H9 (cell line): ENCODE data around the gene COMMD1. TPM values are rescaled to one million over a fixed set of nuclear protein-coding genes. Genes with fewer than 3 reads are reported as not detected.
"Not testable (repeated sequence)": the region's sequence is repeated elsewhere in the genome, so short reads cannot be mapped to it uniquely, and the experiment has no call there.

Experiments used
- DNase-seq: peaks from one replicate; pipeline ENCODE4 v3.0.0-alpha.2; 2017
- H2AFZ ChIP-seq: one replicate; pipeline ENCODE4 v1.6.1; 2013; ENCODE audit warnings: mild to moderate bottlenecking, low read length, control low read depth, moderate library complexity
- H2AK5ac ChIP-seq: 2 replicates; pipeline ENCODE4 v1.6.1; 2013; ENCODE audit warnings: low read length, control low read depth, mixed read lengths; ENCODE audit not compliant: insufficient read length
- H2BK120ac ChIP-seq: one replicate; pipeline ENCODE4 v1.6.1; 2013; ENCODE audit warnings: low read depth, mild to moderate bottlenecking, low read length, control low read depth, inconsistent platforms; ENCODE audit not compliant: poor library complexity, severe bottlenecking
- H2BK12ac ChIP-seq: 2 replicates; pipeline ENCODE4 v1.6.1; 2013; ENCODE audit warnings: low read length, control low read depth, mixed read lengths, low read depth; ENCODE audit not compliant: insufficient read length
- H2BK15ac ChIP-seq: 2 replicates; pipeline ENCODE4 v1.6.1; 2013; ENCODE audit warnings: low read depth, low read length, control low read depth
- H2BK20ac ChIP-seq: one replicate; pipeline ENCODE4 v1.6.1; 2013; ENCODE audit warnings: low read depth, mild to moderate bottlenecking, low read length, control low read depth, inconsistent platforms; ENCODE audit not compliant: poor library complexity, severe bottlenecking
- H2BK5ac ChIP-seq: 2 replicates; pipeline ENCODE4 v1.6.1; 2013; ENCODE audit warnings: low read length, control low read depth, mixed read lengths; ENCODE audit not compliant: insufficient read length
- H3K14ac ChIP-seq: 2 replicates; pipeline ENCODE4 v1.6.1; 2013; ENCODE audit warnings: low read length, control low read depth; ENCODE audit not compliant: insufficient read depth
- H3K18ac ChIP-seq: 2 replicates; pipeline ENCODE4 v1.6.1; 2013; ENCODE audit warnings: low read depth, mild to moderate bottlenecking, mixed read lengths, low read length, control low read depth; ENCODE audit not compliant: insufficient read length
- H3K23ac ChIP-seq: 2 replicates; pipeline ENCODE4 v1.6.1; 2013; ENCODE audit warnings: low read length, control low read depth, mixed read lengths, low read depth; ENCODE audit not compliant: insufficient read length
- H3K23me2 ChIP-seq: 2 replicates; pipeline ENCODE4 v1.6.1; 2013; ENCODE audit warnings: low read depth, mild to moderate bottlenecking, mixed read lengths, low read length, control low read depth; ENCODE audit not compliant: insufficient read length, poor library complexity, severe bottlenecking
- H3K27ac ChIP-seq: 2 replicates; pipeline ENCODE4 v1.5.1; 2013; ENCODE audit warnings: low read length, control low read depth, mixed read lengths, low read depth; ENCODE audit not compliant: insufficient read length
- H3K27me3 ChIP-seq: 2 replicates; pipeline ENCODE4 v1.6.1; 2013; ENCODE audit warnings: low read length, control low read depth, inconsistent platforms; ENCODE audit not compliant: insufficient read depth
- H3K4ac ChIP-seq: 2 replicates; pipeline ENCODE4 v1.6.1; 2013; ENCODE audit warnings: low read depth, mild to moderate bottlenecking, control low read depth, inconsistent platforms, low read length, moderate library complexity
- H3K4me1 ChIP-seq: 2 replicates; pipeline ENCODE4 v1.6.1; 2013; ENCODE audit warnings: low read length, control low read depth, inconsistent platforms; ENCODE audit not compliant: insufficient read depth
- H3K4me2 ChIP-seq: 2 replicates; pipeline ENCODE4 v1.6.1; 2013; ENCODE audit warnings: low read length, control low read depth, mixed read lengths; ENCODE audit not compliant: insufficient read length, insufficient read depth
- H3K56ac ChIP-seq: 2 replicates; pipeline ENCODE4 v1.6.1; 2013; ENCODE audit warnings: low read depth, mild to moderate bottlenecking, mixed read lengths, low read length, control low read depth; ENCODE audit not compliant: insufficient read length
- H3K79me1 ChIP-seq: 2 replicates; pipeline ENCODE4 v1.6.1; 2013; ENCODE audit warnings: low read depth, mild to moderate bottlenecking, moderate library complexity, low read length, control low read depth, inconsistent platforms; ENCODE audit not compliant: insufficient read depth, poor library complexity, severe bottlenecking
- H3K79me2 ChIP-seq: 2 replicates; pipeline ENCODE4 v1.6.1; 2013; ENCODE audit warnings: low read length, control low read depth, inconsistent platforms; ENCODE audit not compliant: insufficient read depth
- H3K9ac ChIP-seq: 2 replicates; pipeline ENCODE4 v1.6.1; 2013; ENCODE audit warnings: low read length, control low read depth, mixed read lengths; ENCODE audit not compliant: insufficient read length; ENCODE audit errors: extremely low read depth
- H3K9me3 ChIP-seq: one replicate; pipeline ENCODE4 v1.6.1; 2013; ENCODE audit warnings: low read depth, low read length, inconsistent platforms; ENCODE audit not compliant: control insufficient read depth
- H3T11ph ChIP-seq: one replicate; pipeline ENCODE4 v1.6.1; 2013; ENCODE audit warnings: mild to moderate bottlenecking, low read length, control low read depth, inconsistent platforms
- H4K20me1 ChIP-seq: one replicate; pipeline ENCODE4 v1.6.1; 2013; ENCODE audit not compliant: control insufficient read depth, insufficient read length, insufficient read depth
- H4K5ac ChIP-seq: 2 replicates; pipeline ENCODE4 v1.6.1; 2013; ENCODE audit warnings: low read depth, mild to moderate bottlenecking, mixed read lengths, low read length, control low read depth; ENCODE audit not compliant: insufficient read length
- H4K8ac ChIP-seq: replicated peaks from 2 replicates; pipeline ENCODE4 v1.6.1; 2013; ENCODE audit warnings: low read length, control low read depth, mixed read lengths, low read depth; ENCODE audit not compliant: insufficient read length
- H4K91ac ChIP-seq: 2 replicates; pipeline ENCODE4 v1.6.1; 2013; ENCODE audit warnings: low read depth, mild to moderate bottlenecking, moderate library complexity, mixed read lengths, low read length, control low read depth; ENCODE audit not compliant: insufficient read length
- H3K27ac Mint-ChIP-seq, 3 experiments: 2 replicates in 2 of 3; 3 replicates in 1 of 3; pipeline ENCODE4 v1.8.0; 2020 to 2021; ENCODE audit warnings: mixed read lengths in 3 of 3, mild to moderate bottlenecking in 1 of 3, moderate library complexity in 1 of 3
- H3K27me3 Mint-ChIP-seq: 2 replicates; pipeline ENCODE4 v1.8.0; 2021; ENCODE audit warnings: low read depth, mild to moderate bottlenecking, moderate library complexity, mixed read lengths
- H3K36me3 Mint-ChIP-seq, 3 experiments: 2 replicates in 2 of 3; 3 replicates in 1 of 3; pipeline ENCODE4 v1.8.0; 2020 to 2021; ENCODE audit warnings: low read depth in 3 of 3, mixed read lengths in 3 of 3; ENCODE audit not compliant: insufficient read depth in 1 of 3
- H3K4me1 Mint-ChIP-seq, 2 experiments: 2 replicates each; pipeline ENCODE4 v1.8.0; 2020; ENCODE audit warnings: mixed read lengths in 2 of 2
- H3K4me3 Mint-ChIP-seq, 2 experiments: 2 replicates in 1 of 2; 3 replicates in 1 of 2; pipeline ENCODE4 v1.8.0; 2020 to 2021; ENCODE audit warnings: mild to moderate bottlenecking in 2 of 2, mixed read lengths in 2 of 2, moderate library complexity in 1 of 2
- H3K9me3 Mint-ChIP-seq, 2 experiments: 2 replicates in 1 of 2; 3 replicates in 1 of 2; pipeline ENCODE4 v1.8.0; 2020; ENCODE audit warnings: mild to moderate bottlenecking in 2 of 2, mixed read lengths in 2 of 2, moderate library complexity in 1 of 2
- WGBS: extraction: QIAGEN DNeasy Blood & Tissue Kit; methylation state at CpG from one replicate; pipeline ENCODE4 v1.1.7; 2013; ENCODE audit warnings: missing lambda C conversion rate, low lambda C conversion rate, mixed read lengths; ENCODE audit not compliant: insufficient read length; ENCODE audit errors: extremely low coverage; 5-methylcytosine and 5-hydroxymethylcytosine counted together
- total RNA-seq: library from RNA; stranded (reverse); gene quantifications from 2 replicates; pipeline ENCODE4 v1.2.1, GENCODE V29; 2021
- TF ChIP-seq, protein P1 (sequence below): fragments of 200-600 bp; sonication (generic); conservative IDR thresholded peaks from 3 replicates; pipeline ENCODE4 v1.8.0; 2021; ENCODE audit warnings: antibody characterized with exemption, mild to moderate bottlenecking

Gene COMMD1
- total RNA-seq, 1 experiment from 2014 or later = 31.5 TPM

DNA sequence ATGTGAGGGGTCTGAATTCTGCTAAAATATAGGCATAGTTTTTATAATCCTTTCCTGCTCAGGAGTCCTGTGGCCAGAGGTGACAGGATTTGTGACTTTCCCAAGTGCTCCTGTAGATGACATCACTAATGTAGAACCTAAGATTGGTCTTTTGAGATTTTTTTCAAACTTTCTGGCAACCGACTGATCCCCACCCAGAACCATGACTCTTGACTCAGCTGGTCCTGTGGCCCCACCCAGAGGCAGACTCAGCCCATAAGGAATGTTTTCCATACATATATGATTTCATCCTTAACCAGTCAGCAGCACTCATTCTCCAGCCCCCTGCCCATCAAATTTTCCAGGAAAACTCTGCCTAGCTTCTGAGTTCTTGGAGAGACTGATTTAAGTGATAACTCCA lies 46.8 kb downstream of the COMMD1 start:
- Histone ChIP-seq H2AFZ (no peak overlapping the region), H3K14ac (no peak overlapping the region), H2BK5ac (no peak overlapping the region), H3K23me2 (no peaks in the 10 kb centered on the region), H2BK120ac (no peak overlapping the region), H3K4ac (no peak overlapping the region), H4K8ac (no peak overlapping the region), H2BK12ac (no peak overlapping the region), H3K4me2 (no peak overlapping the region), H3K27ac (no peak overlapping the region), H2AK5ac (no peak overlapping the region), H2BK20ac (no peak overlapping the region), H3K79me2 (no peaks in the 10 kb centered on the region), H3K23ac (no peak overlapping the region), H3K79me1 (no peaks in the 10 kb centered on the region), H3K56ac (no peak overlapping the region), H3K27me3 (no peaks in the 10 kb centered on the region), H3K9ac (no peak overlapping the region), H3K18ac (no peak overlapping the region), H3K9me3 (no peaks in the 10 kb centered on the region), H4K91ac (no peak overlapping the region), H3T11ph (no peak overlapping the region), H4K20me1 (no peaks in the 10 kb centered on the region), H2BK15ac (no peak overlapping the region), H3K4me1 (no peaks in the 10 kb centered on the region), H4K5ac (no peak overlapping the region)
- WGBS = no CpG with 5 or more reads among the region's 1 CpG
- TF ChIP-seq, protein P1, sequence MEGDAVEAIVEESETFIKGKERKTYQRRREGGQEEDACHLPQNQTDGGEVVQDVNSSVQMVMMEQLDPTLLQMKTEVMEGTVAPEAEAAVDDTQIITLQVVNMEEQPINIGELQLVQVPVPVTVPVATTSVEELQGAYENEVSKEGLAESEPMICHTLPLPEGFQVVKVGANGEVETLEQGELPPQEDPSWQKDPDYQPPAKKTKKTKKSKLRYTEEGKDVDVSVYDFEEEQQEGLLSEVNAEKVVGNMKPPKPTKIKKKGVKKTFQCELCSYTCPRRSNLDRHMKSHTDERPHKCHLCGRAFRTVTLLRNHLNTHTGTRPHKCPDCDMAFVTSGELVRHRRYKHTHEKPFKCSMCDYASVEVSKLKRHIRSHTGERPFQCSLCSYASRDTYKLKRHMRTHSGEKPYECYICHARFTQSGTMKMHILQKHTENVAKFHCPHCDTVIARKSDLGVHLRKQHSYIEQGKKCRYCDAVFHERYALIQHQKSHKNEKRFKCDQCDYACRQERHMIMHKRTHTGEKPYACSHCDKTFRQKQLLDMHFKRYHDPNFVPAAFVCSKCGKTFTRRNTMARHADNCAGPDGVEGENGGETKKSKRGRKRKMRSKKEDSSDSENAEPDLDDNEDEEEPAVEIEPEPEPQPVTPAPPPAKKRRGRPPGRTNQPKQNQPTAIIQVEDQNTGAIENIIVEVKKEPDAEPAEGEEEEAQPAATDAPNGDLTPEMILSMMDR = no peak
- H3K4me1 Mint-ChIP-seq = peaks cover 7 to 15% of the 10 kb centered on the region in 2 experiments
- no peak for DNase-seq
- H3K4me3 Mint-ChIP-seq = no peak overlapping the region
- H3K27me3 Mint-ChIP-seq = no peaks in the 10 kb centered on the region
- no peak overlapping the region for H3K27ac Mint-ChIP-seq
- peaks cover 11 to 16% of the 10 kb centered on the region in 2 experiments for H3K9me3 Mint-ChIP-seq
- H3K36me3 Mint-ChIP-seq = peaks cover 8 to 20% (median 19%) of the 10 kb centered on the region in 3 experiments

DNA sequence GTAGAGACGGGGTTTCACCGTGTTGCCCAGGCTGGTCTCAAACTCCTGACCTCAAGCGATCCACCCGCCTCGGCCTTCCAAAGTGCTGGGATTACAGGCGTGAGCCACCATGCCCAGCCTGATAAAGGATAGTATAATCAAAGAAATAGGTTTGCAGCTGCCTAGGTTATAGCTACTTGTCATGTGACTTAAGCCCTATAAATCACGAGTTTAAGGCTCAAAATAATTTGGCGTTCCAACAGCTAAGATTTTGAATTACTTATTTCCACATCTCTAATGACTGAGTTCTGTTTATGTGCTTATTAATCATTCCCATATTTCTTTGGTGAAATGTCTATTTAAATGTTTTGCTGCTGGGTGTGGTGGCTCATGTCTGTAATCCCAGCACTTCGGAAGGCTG lies 49.4 kb downstream of the COMMD1 start:
- H2BK15ac ChIP-seq, H3K27me3 Mint-ChIP-seq, H4K5ac ChIP-seq, H2BK120ac ChIP-seq, H3K9ac ChIP-seq, H2AFZ ChIP-seq, H3K4me3 Mint-ChIP-seq, H3K27ac ChIP-seq, H2AK5ac ChIP-seq, H3K4me2 ChIP-seq, H4K91ac ChIP-seq, H3K56ac ChIP-seq, H2BK12ac ChIP-seq, H3K4me1 Mint-ChIP-seq, H3K4ac ChIP-seq, H3K18ac ChIP-seq, H4K20me1 ChIP-seq, H3K23ac ChIP-seq, H3K4me1 ChIP-seq, H4K8ac ChIP-seq, H3T11ph ChIP-seq, DNase-seq, H3K23me2 ChIP-seq, H3K79me2 ChIP-seq, H2BK5ac ChIP-seq, H3K14ac ChIP-seq, H3K9me3 ChIP-seq, H3K27me3 ChIP-seq, H3K79me1 ChIP-seq, H2BK20ac ChIP-seq: not testable (repeated sequence)
- peak overlapping the region in 1 of 3 experiments; percentile 10; a peak in 2 of 7 replicates for H3K27ac Mint-ChIP-seq
- H3K36me3 Mint-ChIP-seq = peaks cover 8 to 31% (median 24%) of the 10 kb centered on the region in 3 experiments
- no CpG with 5 or more reads among the region's 9 CpGs for WGBS
- H3K9me3 Mint-ChIP-seq = peaks cover 14 to 16% of the 10 kb centered on the region in 2 experiments
